H1 (cell line): Measurements from ENCODE around the gene PDE1C. TPM values are rescaled to one million over a fixed set of nuclear protein-coding genes. Genes with fewer than 3 reads are reported as not detected.

Experiments
- CTCF ChIA-PET: fragments of 300-600 bp; sonication (Branson Sonifier 250); formaldehyde crosslinking; loops from one replicate; lab custom pipeline; 2021; ENCODE audit not compliant: partially characterized antibody; lab: Charles Lee
- POLR2A ChIA-PET: fragments of 300-600 bp; sonication (Branson Sonifier 250); formaldehyde crosslinking; loops from one replicate; lab custom pipeline; 2021; ENCODE audit warnings: inconsistent platforms; ENCODE audit not compliant: partially characterized antibody; lab: Charles Lee
- DNase-seq, 2 experiments: peaks; one replicate each; pipeline versions ENCODE4 v3.0.0 to v3.0.0-alpha.2; 2010 to 2022; ENCODE audit warnings: low spot score in 2 of 2, low read depth in 1 of 2, mixed read lengths in 1 of 2
- FAIRE-seq: peaks from 2 replicates; lab custom pipeline; 2011; peaks lifted over from hg19 to GRCh38; lab: Jason Lieb, UNC
- H2AFZ ChIP-seq: 2 replicates; pipeline ENCODE4 v1.8.1; 2012; ENCODE audit warnings: low read length, inconsistent platforms
- H2AK5ac ChIP-seq: 2 replicates; pipeline ENCODE4 v1.6.1; 2013; ENCODE audit warnings: low read depth, low read length
- H2BK120ac ChIP-seq: replicated peaks from 2 replicates; pipeline ENCODE3; 2013; ENCODE audit warnings: low read depth, low read length, inconsistent platforms
- H2BK12ac ChIP-seq: 2 replicates; pipeline ENCODE4 v1.6.1; 2013; ENCODE audit warnings: low read depth, low read length
- H2BK15ac ChIP-seq: 2 replicates; pipeline ENCODE4 v1.6.1; 2013; ENCODE audit warnings: low read length
- H2BK20ac ChIP-seq: 2 replicates; pipeline ENCODE4 v1.6.1; 2013; ENCODE audit warnings: low read length
- H2BK5ac ChIP-seq: 2 replicates; pipeline ENCODE4 v1.6.1; 2013; ENCODE audit warnings: low read depth, low read length
- H3K14ac ChIP-seq: 2 replicates; pipeline ENCODE4 v1.6.1; 2013; ENCODE audit warnings: inconsistent platforms; ENCODE audit not compliant: insufficient read length
- H3K18ac ChIP-seq: 2 replicates; pipeline ENCODE4 v1.6.1; 2013; ENCODE audit warnings: low read length; ENCODE audit errors: extremely low read depth
- H3K23ac ChIP-seq: 2 replicates; pipeline ENCODE4 v1.6.1; 2013; ENCODE audit warnings: inconsistent platforms; ENCODE audit not compliant: insufficient read length
- H3K23me2 ChIP-seq: 2 replicates; pipeline ENCODE4 v1.6.1; 2013; ENCODE audit warnings: low read depth, low read length
- H3K27ac ChIP-seq: 2 replicates; pipeline ENCODE4 v1.6.1; 2011; ENCODE audit warnings: low read depth, low read length, inconsistent platforms
- H3K27me3 ChIP-seq, 4 experiments: replicated peaks in 1 of 4; 1 replicate in 1 of 4; 2 replicates in 3 of 4; pipeline versions ENCODE4 v1.6.1 to v1.8.1; 2011 to 2013; ENCODE audit warnings: low read length in 3 of 4, mild to moderate bottlenecking in 3 of 4, inconsistent platforms in 2 of 4, mixed read lengths in 2 of 4, moderate library complexity in 1 of 4; ENCODE audit not compliant: control insufficient read depth in 3 of 4, insufficient read depth in 3 of 4; ENCODE audit errors: extremely low read depth in 1 of 4
- H3K36me3 ChIP-seq, 4 experiments: 2 replicates each; pipeline versions ENCODE4 v1.6.1 to v1.8.1; 2011 to 2013; ENCODE audit warnings: mild to moderate bottlenecking in 4 of 4, low read length in 3 of 4, moderate library complexity in 2 of 4, control low read depth in 1 of 4, inconsistent platforms in 1 of 4; ENCODE audit not compliant: insufficient read depth in 4 of 4, control insufficient read depth in 2 of 4
- H3K4ac ChIP-seq: replicated peaks from 2 replicates; pipeline ENCODE3; 2013; ENCODE audit warnings: low read length, low read depth, mixed read lengths, inconsistent platforms; ENCODE audit not compliant: insufficient read length
- H3K4me1 ChIP-seq, 4 experiments: replicated peaks in 1 of 4; 1 replicate in 1 of 4; 2 replicates in 3 of 4; pipeline versions ENCODE4 v1.6.1 to v1.8.1; 2011 to 2013; ENCODE audit warnings: low read length in 3 of 4, inconsistent platforms in 2 of 4, mixed read lengths in 1 of 4; ENCODE audit not compliant: insufficient read depth in 4 of 4, control insufficient read depth in 3 of 4
- H3K4me2 ChIP-seq, 2 experiments: 2 replicates each; pipeline versions ENCODE4 v1.6.1 to v1.8.1; 2011 to 2013; ENCODE audit warnings: low read depth in 2 of 2, low read length in 2 of 2, control low read depth in 1 of 2, inconsistent platforms in 1 of 2, mild to moderate bottlenecking in 1 of 2; ENCODE audit not compliant: insufficient read depth in 1 of 2
- H3K4me3 ChIP-seq, 4 experiments: fragments of 200-600, 300-600 bp in 1 of 4; sonication (generic), shearing (Covaris generic), sonication (Bioruptor Twin) in 1 of 4; 2 replicates each; pipeline versions ENCODE4 v1.5.1 to v1.8.1; 2011 to 2016; ENCODE audit warnings: low read length in 4 of 4, low read depth in 3 of 4, control low read depth in 2 of 4, inconsistent platforms in 2 of 4, mild to moderate bottlenecking in 2 of 4, mixed read lengths in 1 of 4, moderate library complexity in 1 of 4; ENCODE audit not compliant: insufficient read depth in 2 of 4; ENCODE audit errors: extremely low read depth in 1 of 4
- H3K56ac ChIP-seq: replicated peaks from 2 replicates; pipeline ENCODE3; 2013; ENCODE audit warnings: low read depth, mild to moderate bottlenecking, mixed read lengths, low read length, inconsistent platforms; ENCODE audit not compliant: insufficient read length
- H3K79me1 ChIP-seq: 2 replicates; pipeline ENCODE4 v1.6.1; 2013; ENCODE audit warnings: low read depth, low read length, control low read depth
- H3K79me2 ChIP-seq, 2 experiments: 2 replicates each; pipeline versions ENCODE4 v1.6.1 to v1.8.1; 2012 to 2013; ENCODE audit warnings: low read length in 2 of 2, mild to moderate bottlenecking in 2 of 2, inconsistent platforms in 1 of 2; ENCODE audit not compliant: insufficient read depth in 2 of 2, control insufficient read depth in 1 of 2
- H3K9ac ChIP-seq, 4 experiments: replicated peaks in 1 of 4; 1 replicate in 1 of 4; 2 replicates in 3 of 4; pipeline versions ENCODE4 v1.6.1 to v1.8.1; 2011 to 2013; ENCODE audit warnings: low read depth in 3 of 4, low read length in 3 of 4, control low read depth in 2 of 4, mild to moderate bottlenecking in 2 of 4, moderate library complexity in 2 of 4, inconsistent platforms in 1 of 4; ENCODE audit errors: extremely low read depth in 1 of 4
- H3K9me3 ChIP-seq, 2 experiments: 2 replicates each; pipeline versions ENCODE4 v1.6.1 to v1.8.1; 2012 to 2013; ENCODE audit warnings: mild to moderate bottlenecking in 2 of 2, moderate library complexity in 2 of 2, control low read depth in 1 of 2, inconsistent platforms in 1 of 2, low read depth in 1 of 2, low read length in 1 of 2, mixed read lengths in 1 of 2; ENCODE audit not compliant: insufficient read depth in 2 of 2
- H4K20me1 ChIP-seq, 2 experiments: replicated peaks in 1 of 2; 2 replicates each; pipeline versions ENCODE3 to v1.8.1; 2011 to 2013; ENCODE audit warnings: inconsistent platforms in 2 of 2, low read length in 2 of 2, mild to moderate bottlenecking in 1 of 2; ENCODE audit not compliant: insufficient read depth in 2 of 2, control insufficient read depth in 1 of 2
- H4K5ac ChIP-seq: 2 replicates; pipeline ENCODE4 v1.6.1; 2013; ENCODE audit warnings: low read length, low read depth, mixed read lengths, inconsistent platforms; ENCODE audit not compliant: insufficient read length
- H4K8ac ChIP-seq: 2 replicates; pipeline ENCODE4 v1.8.0; 2013; ENCODE audit warnings: mild to moderate bottlenecking, moderate library complexity, low read length, inconsistent platforms; ENCODE audit not compliant: insufficient read depth; ENCODE audit errors: extremely low read depth
- H4K91ac ChIP-seq: replicated peaks from 2 replicates; pipeline ENCODE3; 2013; ENCODE audit warnings: low read length, mixed read lengths, inconsistent platforms; ENCODE audit not compliant: insufficient read length
- BRCA1 ChIP-seq: IDR thresholded peaks from 2 replicates; pipeline ENCODE4 v1.6.1; 2012; ENCODE audit warnings: low read depth, low read length, improper control_type of control experiment
- CHD2 ChIP-seq: IDR thresholded peaks from 2 replicates; pipeline ENCODE4 v1.6.1; 2012; ENCODE audit warnings: low read length, improper control_type of control experiment
- EGR1 ChIP-seq: IDR thresholded peaks from 2 replicates; pipeline ENCODE4 v1.6.1; 2011; ENCODE audit warnings: low read depth, low read length, borderline replicate concordance
- EP300 ChIP-seq, 2 experiments: IDR thresholded peaks; 1 replicate in 1 of 2; 2 replicates in 1 of 2; pipeline ENCODE4 v1.6.1; 2011 to 2012; ENCODE audit warnings: low read depth in 2 of 2, low read length in 2 of 2, mild to moderate bottlenecking in 2 of 2, borderline replicate concordance in 1 of 2, inconsistent platforms in 1 of 2, moderate library complexity in 1 of 2
- KDM4A ChIP-seq: IDR thresholded peaks from one replicate; pipeline ENCODE4 v1.7.1; 2012; ENCODE audit warnings: low read depth, mild to moderate bottlenecking, moderate library complexity, low read length, inconsistent platforms; ENCODE audit not compliant: severe bottlenecking
- KDM5A ChIP-seq: fragments of 200-600 bp; IDR thresholded peaks from 2 replicates; pipeline ENCODE4 v1.7.1; 2012; ENCODE audit warnings: mild to moderate bottlenecking, low read length, inconsistent platforms, mixed read lengths
- NRF1 ChIP-seq: IDR thresholded peaks from 2 replicates; pipeline ENCODE4 v1.6.1; 2011; ENCODE audit warnings: mild to moderate bottlenecking, low read depth, low read length, improper control_type of control experiment
- POLR2AphosphoS5 ChIP-seq: IDR thresholded peaks from 2 replicates; pipeline ENCODE4 v1.6.1; 2011; ENCODE audit warnings: low read depth, low read length
- SP4 ChIP-seq: IDR thresholded peaks from 2 replicates; pipeline ENCODE4 v1.6.1; 2012; ENCODE audit warnings: low read length, inconsistent platforms
- TCF12 ChIP-seq: IDR thresholded peaks from 2 replicates; pipeline ENCODE4 v1.6.1; 2011; ENCODE audit warnings: low read depth, mild to moderate bottlenecking, low read length
- YY1 ChIP-seq: IDR thresholded peaks from 2 replicates; pipeline ENCODE4 v1.6.1; 2011; ENCODE audit warnings: low read depth, mild to moderate bottlenecking, low read length
- WGBS, 2 experiments: shearing (Covaris generic) in 1 of 2; methylation state at CpG; one replicate each; pipeline versions ENCODE4 v1.1.6 to v1.1.7; 2013 to 2015; ENCODE audit warnings: low lambda C conversion rate in 2 of 2, mixed read lengths in 2 of 2, inconsistent platforms in 1 of 2, low coverage in 1 of 2, missing lambda C conversion rate in 1 of 2; ENCODE audit not compliant: insufficient replicate concordance in 2 of 2, insufficient coverage in 1 of 2, insufficient read length in 1 of 2; ENCODE audit errors: extremely low coverage in 1 of 2, missing lambda C conversion rate in 1 of 2; 5-methylcytosine and 5-hydroxymethylcytosine counted together
- polyA plus RNA-seq, 7 experiments: library from polyadenylated mRNA; depleted of rRNA in 3 of 7; stranded (reverse) in 5 of 7; unstranded in 2 of 7; fragments of >200 nt in 5 of 7; fragments of 200-250 nt in 2 of 7; gene quantifications; 1 replicate in 5 of 7; 2 replicates in 1 of 7; 4 replicates in 1 of 7; pipeline versions ENCODE4 v1.2.1 to v1.2.3, GENCODE V29; 2011 to 2013; ENCODE audit warnings: missing spikeins in 2 of 7, mixed read lengths in 2 of 7
- total RNA-seq: library from RNA; stranded (reverse); fragmentation: NEBNext Ultra II Directional; extraction: Animal tissue kit (Norgen Biotek cat#: 25700); gene quantifications from 2 replicates; pipeline ENCODE4 v1.2.1, GENCODE V29; 2021

PDE1C gene
- total and polyA plus RNA-seq, 2 of the 8 experiments (the other 6 are each of a cell fraction or from before 2014, with no cell fraction given), result 0.11 to 1.1 TPM

GRCh38 chr7:31751726-31752125, 318.5 kb downstream of the PDE1C start:
- no peak overlapping the region for H3K27ac ChIP-seq
- FAIRE-seq, result no peak
- no peaks in the 10 kb centered on the region for H3K4me1 ChIP-seq
- no peak overlapping the region for H3K14ac ChIP-seq
- H2BK120ac ChIP-seq, result no peak overlapping the region
- CTCF ChIA-PET, result interaction anchor here (1.0 kb wide), 2 partner anchors 13 to 454 kb away, joined by 3 to 4 read pairs; no protein-coding TSS in a partner anchor
- no peak overlapping the region for H3K56ac ChIP-seq
- no peak overlapping the region for H4K5ac ChIP-seq
- H3K4ac ChIP-seq, result no peak overlapping the region
- no peaks in the 10 kb centered on the region for H3K23me2 ChIP-seq
- no peak overlapping the region for H2AK5ac ChIP-seq
- no peak overlapping the region for H3K18ac ChIP-seq
- H3K36me3 ChIP-seq, result no peaks in the 10 kb centered on the region
- WGBS, 2 experiments, result 90% methylated on average over 4 of the region's 4 CpGs; no CpG with 5 or more reads in 1 of the 2 experiments
- no peak overlapping the region for H2BK20ac ChIP-seq
- H3K4me2 ChIP-seq, result no peak overlapping the region
- no peak overlapping the region for H2AFZ ChIP-seq
- H4K20me1 ChIP-seq, result peaks cover 0 to 1% of the 10 kb centered on the region in 2 experiments
- no peak overlapping the region for H2BK15ac ChIP-seq
- H3K4me3 ChIP-seq, result no peak overlapping the region
- TF ChIP-seq SP4, result no peak
- no peak for TF ChIP-seq NRF1
- no peak for TF ChIP-seq BRCA1
- TF ChIP-seq TCF12, result no peak
- TF ChIP-seq YY1, result no peak
- TF ChIP-seq EGR1, result no peak
- no peak for TF ChIP-seq CHD2
- no peak for TF ChIP-seq POLR2AphosphoS5
- no peak for TF ChIP-seq KDM4A
- TF ChIP-seq KDM5A, result no peak
- no peak for TF ChIP-seq EP300 (IDR thresholded peaks at IDR 0.05; ENCODE audit: borderline replicate concordance in 1 of 2, low read depth in 2 of 2, low read length in 2 of 2)
- TF ChIP-seq, all 59 proteins: peak for 0
- POLR2A ChIA-PET, result no interaction called here
- H2BK5ac ChIP-seq, result no peak overlapping the region
- no peak overlapping the region for H4K91ac ChIP-seq
- peaks cover 0 to 2% of the 10 kb centered on the region in 2 experiments; a peak in 1 of 4 replicates for H3K9me3 ChIP-seq
- no peak overlapping the region for H4K8ac ChIP-seq
- H3K79me2 ChIP-seq, result no peaks in the 10 kb centered on the region
- no peak overlapping the region for H2BK12ac ChIP-seq
- no peak for DNase-seq
- H3K27me3 ChIP-seq, result peaks cover 4 to 18% (median 11%) of the 10 kb centered on the region in 4 experiments; a peak in 5 of 7 replicates
- H3K23ac ChIP-seq, result no peak overlapping the region
- H3K79me1 ChIP-seq, result no peaks in the 10 kb centered on the region
- no peak overlapping the region for H3K9ac ChIP-seq
